Omental fat pad (tissue), 4 donors: ENCODE measurements around the gene TINCR. TPM values are rescaled to one million over a fixed set of nuclear protein-coding genes. Genes with fewer than 3 reads are reported as not detected.

Experiments used
- ATAC-seq: fragments of 150-250 bp; one replicate; pipeline ENCODE4 v1.9.1; 2016; ENCODE audit warnings: mild to moderate bottlenecking, moderate library complexity; ENCODE audit not compliant: low FRiP score
- DNase-seq: peaks from one replicate; pipeline ENCODE4 v3.0.0-alpha.2; 2019; ENCODE audit warnings: low spot score
- total RNA-seq, 4 donors: library from RNA; depleted of rRNA; stranded (reverse); fragments of >200 nt; gene quantifications; one replicate each; pipeline ENCODE4 v1.1.0, GENCODE V29; 2016
- TF ChIP-seq, protein P1 (sequence below), 3 donors: fragments of 450-650 bp; IDR thresholded peaks; one replicate each; pipeline ENCODE4 v1.5.1; 2016 to 2017; ENCODE audit warnings: antibody characterized with exemption in 3 of 3, mild to moderate bottlenecking in 3 of 3, moderate library complexity in 2 of 3

The TINCR gene
- total RNA-seq, 4 donors from 2014 or later, result 1.7 to 8.6 (median 1.8) TPM; not detected in 1

DNA sequence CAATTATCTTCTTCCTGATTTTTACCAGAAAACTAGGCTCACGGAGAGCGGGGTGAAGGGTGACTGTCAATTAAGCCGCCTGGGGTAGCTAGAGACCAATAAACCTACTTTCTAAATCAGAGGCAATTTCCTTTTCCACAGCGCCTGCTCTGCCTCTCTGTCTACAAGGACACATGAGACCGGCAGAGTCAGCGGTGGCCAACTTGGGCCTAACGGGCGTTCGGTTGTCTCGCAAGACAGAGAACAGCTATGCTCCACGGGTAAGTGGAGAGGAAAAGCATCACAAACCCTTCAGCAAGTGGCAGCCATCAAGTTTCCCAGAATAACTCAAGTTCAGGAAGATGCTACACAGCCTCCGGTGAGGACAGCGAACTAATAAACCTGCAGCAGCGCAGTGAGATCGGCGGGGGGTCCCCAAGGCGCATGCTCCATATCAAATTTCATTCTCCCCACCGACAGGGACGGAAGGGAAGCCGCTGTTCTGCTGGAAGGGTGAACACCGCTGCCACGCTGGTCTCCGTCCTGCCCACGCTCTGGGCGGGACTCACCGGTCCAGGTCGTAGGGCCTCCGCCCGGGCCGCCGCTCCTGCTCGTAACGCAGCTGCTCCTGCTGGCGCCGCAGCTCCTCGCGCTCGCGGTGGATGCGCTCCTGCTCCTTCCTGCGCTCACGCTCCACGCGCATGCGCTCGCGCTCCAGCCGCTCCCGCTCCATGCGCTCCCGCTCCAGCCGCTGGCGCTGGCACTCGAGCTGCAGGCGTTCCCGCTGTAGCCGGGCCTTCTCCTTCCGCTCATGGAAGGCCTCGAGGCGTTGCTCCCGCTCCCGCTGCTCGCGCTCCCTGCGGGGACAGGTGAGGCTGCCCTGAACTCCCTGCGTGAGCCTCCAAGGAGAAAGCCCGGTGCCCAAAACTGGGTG lies 25.8 kb upstream of the TINCR start:
- TF ChIP-seq, protein P1, sequence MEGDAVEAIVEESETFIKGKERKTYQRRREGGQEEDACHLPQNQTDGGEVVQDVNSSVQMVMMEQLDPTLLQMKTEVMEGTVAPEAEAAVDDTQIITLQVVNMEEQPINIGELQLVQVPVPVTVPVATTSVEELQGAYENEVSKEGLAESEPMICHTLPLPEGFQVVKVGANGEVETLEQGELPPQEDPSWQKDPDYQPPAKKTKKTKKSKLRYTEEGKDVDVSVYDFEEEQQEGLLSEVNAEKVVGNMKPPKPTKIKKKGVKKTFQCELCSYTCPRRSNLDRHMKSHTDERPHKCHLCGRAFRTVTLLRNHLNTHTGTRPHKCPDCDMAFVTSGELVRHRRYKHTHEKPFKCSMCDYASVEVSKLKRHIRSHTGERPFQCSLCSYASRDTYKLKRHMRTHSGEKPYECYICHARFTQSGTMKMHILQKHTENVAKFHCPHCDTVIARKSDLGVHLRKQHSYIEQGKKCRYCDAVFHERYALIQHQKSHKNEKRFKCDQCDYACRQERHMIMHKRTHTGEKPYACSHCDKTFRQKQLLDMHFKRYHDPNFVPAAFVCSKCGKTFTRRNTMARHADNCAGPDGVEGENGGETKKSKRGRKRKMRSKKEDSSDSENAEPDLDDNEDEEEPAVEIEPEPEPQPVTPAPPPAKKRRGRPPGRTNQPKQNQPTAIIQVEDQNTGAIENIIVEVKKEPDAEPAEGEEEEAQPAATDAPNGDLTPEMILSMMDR (IDR thresholded peaks at IDR 0.05), result no peak
- no peak for ATAC-seq
- no peak for DNase-seq

DNA sequence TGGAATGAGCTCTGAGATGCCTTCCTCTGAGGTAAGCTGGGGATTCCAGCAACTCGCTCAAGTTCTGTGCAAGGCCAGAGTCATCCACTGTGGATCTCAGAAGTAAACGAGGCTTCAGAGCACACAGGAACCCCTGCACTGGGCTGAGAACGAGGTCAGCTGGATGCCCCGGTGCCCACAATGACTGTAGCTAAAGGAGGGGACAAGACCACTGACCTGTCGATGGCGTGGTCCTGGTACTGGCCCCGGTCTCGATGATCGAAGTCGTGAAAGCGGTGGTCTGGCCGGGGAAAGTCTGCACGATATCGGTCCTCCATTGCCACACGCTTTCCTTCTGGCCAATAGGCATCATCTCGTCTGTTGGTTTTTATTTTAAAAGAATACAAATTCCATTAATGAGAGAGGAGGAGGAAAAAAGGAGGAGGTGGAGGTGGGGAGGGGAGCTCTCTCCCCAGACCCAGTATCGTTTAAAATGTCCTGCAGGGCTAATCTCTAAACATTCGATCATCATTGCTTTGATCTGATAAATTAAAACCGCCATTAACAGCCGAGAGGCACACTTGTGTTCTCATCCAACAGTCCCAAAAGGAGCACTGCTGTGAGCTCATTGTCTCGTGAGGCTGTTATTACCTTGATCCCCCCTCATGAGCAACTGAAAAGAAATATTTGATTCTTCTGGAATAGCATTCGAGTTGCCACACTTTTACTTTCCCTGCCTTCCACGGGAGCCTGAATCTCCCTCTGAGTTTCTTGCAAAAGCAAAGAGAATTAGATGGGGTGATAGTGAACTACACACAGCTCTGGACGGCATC lies 25.0 kb upstream of the TINCR start:
- no peak for ATAC-seq

DNA sequence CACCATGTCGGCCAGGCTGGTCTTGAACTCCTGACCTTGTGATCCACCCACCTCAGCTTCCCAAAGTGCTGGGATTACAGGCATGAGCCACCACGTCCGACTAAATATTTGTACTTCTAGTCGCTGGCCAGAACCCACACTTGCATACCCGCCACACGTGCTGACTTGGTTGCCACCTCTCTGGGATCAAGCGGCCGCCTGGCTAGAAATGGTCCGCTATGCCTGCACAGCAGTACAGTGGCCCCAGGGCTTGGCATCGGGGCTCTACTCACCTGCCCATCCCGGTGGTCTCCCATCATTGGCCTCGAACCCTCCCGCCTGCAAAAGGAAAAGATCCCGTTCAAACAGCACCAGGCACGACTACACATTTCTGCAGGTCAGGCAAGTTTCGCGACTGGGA lies 23.7 kb upstream of the TINCR start:
- DNase-seq (no peak), ATAC-seq (no peak)
- TF ChIP-seq, protein P1 (IDR thresholded peaks at IDR 0.05), result no peak

More for the DNA sequence above, 25.0 kb upstream of the TINCR start:
- TF ChIP-seq, protein P1 (IDR thresholded peaks at IDR 0.05), result no peak
- no peak for DNase-seq

DNA sequence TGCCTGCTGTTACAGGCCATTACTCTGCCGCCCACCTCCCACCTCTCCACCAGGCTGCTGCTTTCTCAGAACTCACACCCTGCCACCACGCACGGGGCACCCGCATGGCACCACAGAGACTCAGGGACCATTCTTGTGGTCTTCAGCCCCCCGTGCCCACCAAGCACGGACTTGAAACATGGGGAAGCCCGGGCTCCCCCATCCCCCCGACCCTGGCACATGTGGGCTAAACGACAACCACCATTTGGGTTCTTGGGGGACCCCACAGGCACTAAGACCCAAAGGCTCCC lies 23.1 kb upstream of the TINCR start:
- TF ChIP-seq, protein P1 (IDR thresholded peaks at IDR 0.05), result no peak
- ATAC-seq, result no peak
- DNase-seq, result no peak

DNA sequence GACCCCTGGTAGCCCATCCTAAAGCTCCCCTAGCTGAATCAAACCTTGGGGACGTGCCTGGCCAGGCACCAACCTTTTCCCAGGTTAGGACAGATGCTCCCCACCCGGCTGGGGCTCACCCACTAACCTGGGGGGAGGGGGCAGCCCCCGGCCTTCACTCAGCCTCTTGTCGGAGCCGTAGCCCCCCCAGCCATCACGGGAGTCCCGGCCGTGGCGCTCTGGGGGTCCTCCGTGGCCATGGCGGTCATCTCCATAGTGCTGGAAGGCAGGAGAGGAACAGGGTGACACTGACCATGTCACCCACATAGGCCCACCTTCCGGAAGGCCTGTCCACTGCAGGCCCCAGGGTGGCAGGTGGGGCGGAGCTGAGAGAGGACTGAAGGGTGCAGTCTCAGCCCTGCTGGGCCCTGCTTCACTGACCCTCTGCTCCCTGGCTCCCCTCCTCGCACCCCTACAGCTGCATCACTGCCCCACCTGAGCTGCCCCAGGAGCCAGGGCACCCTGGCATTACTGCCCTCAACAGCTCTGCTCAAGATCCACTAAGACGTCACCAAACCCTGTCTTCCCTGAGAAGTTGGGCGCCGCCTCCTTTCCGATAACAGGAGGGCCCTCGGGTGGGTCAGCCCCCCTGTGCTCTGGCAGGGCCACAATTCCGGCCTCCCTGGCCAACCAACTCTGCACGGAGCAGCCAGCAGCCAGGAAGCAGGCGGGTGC lies 22.6 kb upstream of the TINCR start:
- ATAC-seq, result no peak
- no peak for DNase-seq
- TF ChIP-seq, protein P1 (IDR thresholded peaks at IDR 0.05), result no peak

DNA sequence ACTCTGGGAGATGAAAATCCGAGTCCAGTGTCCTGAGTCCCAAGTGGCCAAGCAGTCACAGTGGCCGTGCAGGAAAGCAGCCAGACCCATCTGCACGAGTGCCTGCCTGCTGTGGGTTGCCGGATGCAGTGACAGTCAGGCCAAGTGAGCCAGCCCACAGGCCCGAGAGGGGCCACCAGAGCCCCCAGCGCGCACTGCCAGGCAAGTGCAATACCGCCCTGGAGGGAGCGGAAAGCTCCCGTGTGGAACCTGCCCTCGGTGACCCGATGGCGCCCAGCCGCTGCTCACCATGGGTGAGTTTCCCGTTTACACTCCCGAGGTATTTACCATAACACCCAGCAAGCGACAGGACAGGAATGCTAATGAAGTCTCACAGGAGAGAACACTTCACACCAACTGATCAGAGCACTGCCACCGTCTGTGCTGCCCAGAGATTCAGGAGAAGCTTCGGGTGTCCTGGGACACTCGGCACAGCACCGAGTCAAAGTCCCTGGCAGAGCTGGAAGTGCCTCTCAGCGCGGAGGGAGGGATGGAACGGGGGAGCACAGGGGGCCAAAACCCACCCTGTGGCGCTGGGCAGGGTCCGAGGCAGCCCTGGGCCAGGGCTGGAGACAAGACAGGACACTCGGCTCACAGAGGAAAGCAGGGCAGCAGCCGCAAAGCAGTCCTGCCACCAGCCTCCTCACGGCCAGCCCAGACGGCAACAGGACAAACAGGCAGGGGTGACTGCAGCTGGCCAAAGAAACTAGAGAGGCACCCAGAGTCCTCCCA lies 21.3 kb upstream of the TINCR start:
- TF ChIP-seq, protein P1 (IDR thresholded peaks at IDR 0.05), result no peak
- ATAC-seq (no peak), DNase-seq (no peak)
